H1 (cell line): Measurements from ENCODE around the gene MKRN2OS. TPM values are rescaled to one million over a fixed set of nuclear protein-coding genes. Genes with fewer than 3 reads are reported as not detected.

Experiments used
- CTCF ChIA-PET: fragments of 300-600 bp; sonication (Branson Sonifier 250); formaldehyde crosslinking; loops from one replicate; lab custom pipeline; 2021; ENCODE audit not compliant: partially characterized antibody; lab: Charles Lee
- POLR2A ChIA-PET: fragments of 300-600 bp; sonication (Branson Sonifier 250); formaldehyde crosslinking; loops from one replicate; lab custom pipeline; 2021; ENCODE audit warnings: inconsistent platforms; ENCODE audit not compliant: partially characterized antibody; lab: Charles Lee
- DNase-seq, 2 experiments: peaks; one replicate each; pipeline versions ENCODE4 v3.0.0 to v3.0.0-alpha.2; 2010 to 2022; ENCODE audit warnings: low spot score in 2 of 2, low read depth in 1 of 2, mixed read lengths in 1 of 2
- FAIRE-seq: peaks from 2 replicates; lab custom pipeline; 2011; peaks lifted over from hg19 to GRCh38; lab: Jason Lieb, UNC
- H2AFZ ChIP-seq: 2 replicates; pipeline ENCODE4 v1.8.1; 2012; ENCODE audit warnings: low read length, inconsistent platforms
- H2AK5ac ChIP-seq: 2 replicates; pipeline ENCODE4 v1.6.1; 2013; ENCODE audit warnings: low read depth, low read length
- H2BK120ac ChIP-seq: replicated peaks from 2 replicates; pipeline ENCODE3; 2013; ENCODE audit warnings: low read depth, low read length, inconsistent platforms
- H2BK12ac ChIP-seq: 2 replicates; pipeline ENCODE4 v1.6.1; 2013; ENCODE audit warnings: low read depth, low read length
- H2BK15ac ChIP-seq: 2 replicates; pipeline ENCODE4 v1.6.1; 2013; ENCODE audit warnings: low read length
- H2BK20ac ChIP-seq: 2 replicates; pipeline ENCODE4 v1.6.1; 2013; ENCODE audit warnings: low read length
- H2BK5ac ChIP-seq: 2 replicates; pipeline ENCODE4 v1.6.1; 2013; ENCODE audit warnings: low read depth, low read length
- H3K14ac ChIP-seq: 2 replicates; pipeline ENCODE4 v1.6.1; 2013; ENCODE audit warnings: inconsistent platforms; ENCODE audit not compliant: insufficient read length
- H3K18ac ChIP-seq: 2 replicates; pipeline ENCODE4 v1.6.1; 2013; ENCODE audit warnings: low read length; ENCODE audit errors: extremely low read depth
- H3K23ac ChIP-seq: 2 replicates; pipeline ENCODE4 v1.6.1; 2013; ENCODE audit warnings: inconsistent platforms; ENCODE audit not compliant: insufficient read length
- H3K23me2 ChIP-seq: 2 replicates; pipeline ENCODE4 v1.6.1; 2013; ENCODE audit warnings: low read depth, low read length
- H3K27ac ChIP-seq: 2 replicates; pipeline ENCODE4 v1.6.1; 2011; ENCODE audit warnings: low read depth, low read length, inconsistent platforms
- H3K27me3 ChIP-seq, 4 experiments: replicated peaks in 1 of 4; 1 replicate in 1 of 4; 2 replicates in 3 of 4; pipeline versions ENCODE4 v1.6.1 to v1.8.1; 2011 to 2013; ENCODE audit warnings: low read length in 3 of 4, mild to moderate bottlenecking in 3 of 4, inconsistent platforms in 2 of 4, mixed read lengths in 2 of 4, moderate library complexity in 1 of 4; ENCODE audit not compliant: control insufficient read depth in 3 of 4, insufficient read depth in 3 of 4; ENCODE audit errors: extremely low read depth in 1 of 4
- H3K36me3 ChIP-seq, 4 experiments: 2 replicates each; pipeline versions ENCODE4 v1.6.1 to v1.8.1; 2011 to 2013; ENCODE audit warnings: mild to moderate bottlenecking in 4 of 4, low read length in 3 of 4, moderate library complexity in 2 of 4, control low read depth in 1 of 4, inconsistent platforms in 1 of 4; ENCODE audit not compliant: insufficient read depth in 4 of 4, control insufficient read depth in 2 of 4
- H3K4ac ChIP-seq: replicated peaks from 2 replicates; pipeline ENCODE3; 2013; ENCODE audit warnings: low read length, low read depth, mixed read lengths, inconsistent platforms; ENCODE audit not compliant: insufficient read length
- H3K4me1 ChIP-seq, 4 experiments: replicated peaks in 1 of 4; 1 replicate in 1 of 4; 2 replicates in 3 of 4; pipeline versions ENCODE4 v1.6.1 to v1.8.1; 2011 to 2013; ENCODE audit warnings: low read length in 3 of 4, inconsistent platforms in 2 of 4, mixed read lengths in 1 of 4; ENCODE audit not compliant: insufficient read depth in 4 of 4, control insufficient read depth in 3 of 4
- H3K4me2 ChIP-seq, 2 experiments: 2 replicates each; pipeline versions ENCODE4 v1.6.1 to v1.8.1; 2011 to 2013; ENCODE audit warnings: low read depth in 2 of 2, low read length in 2 of 2, control low read depth in 1 of 2, inconsistent platforms in 1 of 2, mild to moderate bottlenecking in 1 of 2; ENCODE audit not compliant: insufficient read depth in 1 of 2
- H3K4me3 ChIP-seq, 4 experiments: fragments of 200-600, 300-600 bp in 1 of 4; sonication (generic), shearing (Covaris generic), sonication (Bioruptor Twin) in 1 of 4; 2 replicates each; pipeline versions ENCODE4 v1.5.1 to v1.8.1; 2011 to 2016; ENCODE audit warnings: low read length in 4 of 4, low read depth in 3 of 4, control low read depth in 2 of 4, inconsistent platforms in 2 of 4, mild to moderate bottlenecking in 2 of 4, mixed read lengths in 1 of 4, moderate library complexity in 1 of 4; ENCODE audit not compliant: insufficient read depth in 2 of 4; ENCODE audit errors: extremely low read depth in 1 of 4
- H3K56ac ChIP-seq: replicated peaks from 2 replicates; pipeline ENCODE3; 2013; ENCODE audit warnings: low read depth, mild to moderate bottlenecking, mixed read lengths, low read length, inconsistent platforms; ENCODE audit not compliant: insufficient read length
- H3K79me1 ChIP-seq: 2 replicates; pipeline ENCODE4 v1.6.1; 2013; ENCODE audit warnings: low read depth, low read length, control low read depth
- H3K79me2 ChIP-seq, 2 experiments: 2 replicates each; pipeline versions ENCODE4 v1.6.1 to v1.8.1; 2012 to 2013; ENCODE audit warnings: low read length in 2 of 2, mild to moderate bottlenecking in 2 of 2, inconsistent platforms in 1 of 2; ENCODE audit not compliant: insufficient read depth in 2 of 2, control insufficient read depth in 1 of 2
- H3K9ac ChIP-seq, 4 experiments: replicated peaks in 1 of 4; 1 replicate in 1 of 4; 2 replicates in 3 of 4; pipeline versions ENCODE4 v1.6.1 to v1.8.1; 2011 to 2013; ENCODE audit warnings: low read depth in 3 of 4, low read length in 3 of 4, control low read depth in 2 of 4, mild to moderate bottlenecking in 2 of 4, moderate library complexity in 2 of 4, inconsistent platforms in 1 of 4; ENCODE audit errors: extremely low read depth in 1 of 4
- H3K9me3 ChIP-seq, 2 experiments: 2 replicates each; pipeline versions ENCODE4 v1.6.1 to v1.8.1; 2012 to 2013; ENCODE audit warnings: mild to moderate bottlenecking in 2 of 2, moderate library complexity in 2 of 2, control low read depth in 1 of 2, inconsistent platforms in 1 of 2, low read depth in 1 of 2, low read length in 1 of 2, mixed read lengths in 1 of 2; ENCODE audit not compliant: insufficient read depth in 2 of 2
- H4K20me1 ChIP-seq, 2 experiments: replicated peaks in 1 of 2; 2 replicates each; pipeline versions ENCODE3 to v1.8.1; 2011 to 2013; ENCODE audit warnings: inconsistent platforms in 2 of 2, low read length in 2 of 2, mild to moderate bottlenecking in 1 of 2; ENCODE audit not compliant: insufficient read depth in 2 of 2, control insufficient read depth in 1 of 2
- H4K5ac ChIP-seq: 2 replicates; pipeline ENCODE4 v1.6.1; 2013; ENCODE audit warnings: low read length, low read depth, mixed read lengths, inconsistent platforms; ENCODE audit not compliant: insufficient read length
- H4K8ac ChIP-seq: 2 replicates; pipeline ENCODE4 v1.8.0; 2013; ENCODE audit warnings: mild to moderate bottlenecking, moderate library complexity, low read length, inconsistent platforms; ENCODE audit not compliant: insufficient read depth; ENCODE audit errors: extremely low read depth
- H4K91ac ChIP-seq: replicated peaks from 2 replicates; pipeline ENCODE3; 2013; ENCODE audit warnings: low read length, mixed read lengths, inconsistent platforms; ENCODE audit not compliant: insufficient read length
- CBX8 ChIP-seq: fragments of 300-800, 300-1000 bp; sonication (generic); IDR thresholded peaks from 2 replicates; pipeline ENCODE4 v1.7.1; 2016; ENCODE audit warnings: low read depth, low read length, borderline replicate concordance
- CTCF ChIP-seq, 3 experiments: IDR thresholded peaks; 1 replicate in 2 of 3; 2 replicates in 1 of 3; pipeline versions ENCODE4 v1.5.1 to v1.6.1; 2011; ENCODE audit warnings: low read length in 3 of 3, mild to moderate bottlenecking in 3 of 3, inconsistent platforms in 2 of 3, low read depth in 1 of 3, moderate library complexity in 1 of 3; ENCODE audit not compliant: insufficient read depth in 1 of 3; ENCODE audit errors: control extremely low read depth in 1 of 3
- EP300 ChIP-seq, 2 experiments: IDR thresholded peaks; 1 replicate in 1 of 2; 2 replicates in 1 of 2; pipeline ENCODE4 v1.6.1; 2011 to 2012; ENCODE audit warnings: low read depth in 2 of 2, low read length in 2 of 2, mild to moderate bottlenecking in 2 of 2, borderline replicate concordance in 1 of 2, inconsistent platforms in 1 of 2, moderate library complexity in 1 of 2
- KDM5A ChIP-seq: fragments of 200-600 bp; IDR thresholded peaks from 2 replicates; pipeline ENCODE4 v1.7.1; 2012; ENCODE audit warnings: mild to moderate bottlenecking, low read length, inconsistent platforms, mixed read lengths
- PHF8 ChIP-seq: fragments of 200-600 bp; sonication (generic); conservative IDR thresholded peaks from 2 replicates; pipeline ENCODE4 v1.7.1; 2012; ENCODE audit warnings: low read depth, mild to moderate bottlenecking, inconsistent platforms, low read length, moderate library complexity
- RAD21 ChIP-seq, 2 experiments: IDR thresholded peaks in 1 of 2; conservative IDR thresholded peaks in 1 of 2; 2 replicates each; pipeline ENCODE4 v1.6.1; 2011; ENCODE audit warnings: low read depth in 2 of 2, low read length in 2 of 2, improper control_type of control experiment in 1 of 2, inconsistent platforms in 1 of 2, mild to moderate bottlenecking in 1 of 2, moderate library complexity in 1 of 2
- YY1 ChIP-seq: IDR thresholded peaks from 2 replicates; pipeline ENCODE4 v1.6.1; 2011; ENCODE audit warnings: low read depth, mild to moderate bottlenecking, low read length
- WGBS, 2 experiments: shearing (Covaris generic) in 1 of 2; methylation state at CpG; one replicate each; pipeline versions ENCODE4 v1.1.6 to v1.1.7; 2013 to 2015; ENCODE audit warnings: low lambda C conversion rate in 2 of 2, mixed read lengths in 2 of 2, inconsistent platforms in 1 of 2, low coverage in 1 of 2, missing lambda C conversion rate in 1 of 2; ENCODE audit not compliant: insufficient replicate concordance in 2 of 2, insufficient coverage in 1 of 2, insufficient read length in 1 of 2; ENCODE audit errors: extremely low coverage in 1 of 2, missing lambda C conversion rate in 1 of 2; 5-methylcytosine and 5-hydroxymethylcytosine counted together
- polyA plus RNA-seq, 7 experiments: library from polyadenylated mRNA; depleted of rRNA in 3 of 7; stranded (reverse) in 5 of 7; unstranded in 2 of 7; fragments of >200 nt in 5 of 7; fragments of 200-250 nt in 2 of 7; gene quantifications; 1 replicate in 5 of 7; 2 replicates in 1 of 7; 4 replicates in 1 of 7; pipeline versions ENCODE4 v1.2.1 to v1.2.3, GENCODE V29; 2011 to 2013; ENCODE audit warnings: missing spikeins in 2 of 7, mixed read lengths in 2 of 7
- total RNA-seq: library from RNA; stranded (reverse); fragmentation: NEBNext Ultra II Directional; extraction: Animal tissue kit (Norgen Biotek cat#: 25700); gene quantifications from 2 replicates; pipeline ENCODE4 v1.2.1, GENCODE V29; 2021

The MKRN2OS gene
- total and polyA plus RNA-seq, 2 of the 8 experiments (the other 6 are each of a cell fraction or from before 2014, with no cell fraction given), result 0.15 to 0.41 TPM

- Histone ChIP-seq H3K56ac (no peak overlapping the region), H3K18ac (no peak overlapping the region), H3K23me2 (no peaks in the 10 kb centered on the region), H3K4me3 (no peak overlapping the region), H3K4ac (no peak overlapping the region), H3K9ac (no peak overlapping the region), H3K23ac (no peak overlapping the region), H2AFZ (no peak overlapping the region), H2BK120ac (no peak overlapping the region), H3K79me1 (no peaks in the 10 kb centered on the region; the same call in 1 of the 2 replicates), H4K20me1 (peaks cover 2% of the 10 kb centered on the region in 2 experiments), H2AK5ac (no peak overlapping the region), H2BK12ac (no peak overlapping the region), H2BK5ac (no peak overlapping the region), H3K79me2 (no peaks in the 10 kb centered on the region), H3K27ac (no peak overlapping the region), H2BK20ac (no peak overlapping the region), H3K9me3 (no peaks in the 10 kb centered on the region), H4K5ac (no peak overlapping the region), H3K36me3 (peaks cover 2 to 63% (median 38%) of the 10 kb centered on the region in 4 experiments; a peak in 7 of 8 replicates), H3K4me2 (no peak overlapping the region), H2BK15ac (no peak overlapping the region), H4K8ac (no peak overlapping the region), H3K4me1 (no peaks in the 10 kb centered on the region), H3K27me3 (no peaks in the 10 kb centered on the region), H4K91ac (no peak overlapping the region), H3K14ac (no peak overlapping the region)
- ChIA-PET CTCF (interaction anchor here (0.7 to 5.1 kb wide), 10 partner anchors 9 to 358 kb away, joined by 3 to 32 read pairs (median 4); partner anchors contain the start of gene TSEN2), POLR2A (interaction anchor here (3.3 to 4.6 kb wide), 2 partner anchors 11 to 12 kb away, joined by 9 to 18 read pairs; partner anchors contain the start of gene TSEN2)
- no peak for DNase-seq
- no peak for FAIRE-seq
- 74% methylated on average over 8 of the region's 8 CpGs; no CpG with 5 or more reads in 1 of the 2 experiments for WGBS, 2 experiments
- TF ChIP-seq YY1 (no peak), EP300 (IDR thresholded peaks at IDR 0.05; ENCODE audit: borderline replicate concordance in 1 of 2, low read depth in 2 of 2, low read length in 2 of 2) (no peak), CBX8 (no peak), KDM5A (no peak), CTCF (IDR thresholded peaks at IDR 0.05; ENCODE audit: control extremely low read depth in 1 of 3, insufficient read depth in 1 of 3, low read depth in 1 of 3, low read length in 3 of 3) (peak; percentile 44 to 69 (median 61)), RAD21 (IDR thresholded peaks at IDR 0.05 in 1 of 2, conservative IDR thresholded peaks at IDR 0.05 in 1 of 2; ENCODE audit: low read depth in 2 of 2, low read length in 2 of 2) (peak; percentile 19 to 37; a peak in 2 of 4 replicates), PHF8 (no peak)
Observed at GRCh38 chr3:12495749-12496452, 49.4 kb downstream of the MKRN2OS start.
